Measurements from ENCODE around the gene TSHR. TPM values are rescaled to one million over a fixed set of nuclear protein-coding genes. Genes with fewer than 3 reads are reported as not detected.
"Not testable (repeated sequence)": the region's sequence is repeated elsewhere in the genome, so short reads cannot be mapped to it uniquely, and the experiment has no call there.

Gene TSHR
- total RNA-seq, 3 donors from 2014 or later: 0.60 TPM; not detected in 2

DNA sequence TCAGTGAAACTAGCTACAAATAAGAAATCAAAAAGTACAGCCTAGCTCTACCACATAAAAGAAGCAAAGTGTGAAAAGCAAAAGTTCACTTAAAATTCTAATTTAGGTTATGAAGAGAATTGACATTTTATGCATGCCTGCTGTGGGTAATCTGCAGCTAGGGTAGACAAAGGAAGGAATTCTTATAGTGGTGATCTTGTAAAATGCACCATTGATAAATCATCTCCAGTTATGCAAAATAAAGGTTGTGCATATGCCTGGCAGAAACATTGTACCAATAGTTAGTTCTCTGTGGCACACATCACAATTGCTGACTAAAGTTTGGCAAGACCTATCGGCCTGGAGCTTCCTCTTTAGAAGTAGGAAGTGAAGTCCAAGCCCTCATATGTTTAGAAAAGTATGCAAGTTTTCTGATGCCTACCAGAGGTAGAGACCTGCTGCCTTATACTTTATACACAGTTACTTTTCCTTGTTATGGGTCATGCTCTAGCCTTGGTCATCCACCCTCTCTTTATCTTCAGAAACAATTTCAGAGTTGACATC, 78.3 kb downstream of the TSHR start:
- H3K4me1 ChIP-seq (ENCODE audit: low read depth): no peaks in the 10 kb centered on the region
- no peak for ATAC-seq
- H3K36me3 ChIP-seq (ENCODE audit: low read depth): no peaks in the 10 kb centered on the region
- H3K4me3 ChIP-seq: no peak overlapping the region
- TF ChIP-seq, protein P1, sequence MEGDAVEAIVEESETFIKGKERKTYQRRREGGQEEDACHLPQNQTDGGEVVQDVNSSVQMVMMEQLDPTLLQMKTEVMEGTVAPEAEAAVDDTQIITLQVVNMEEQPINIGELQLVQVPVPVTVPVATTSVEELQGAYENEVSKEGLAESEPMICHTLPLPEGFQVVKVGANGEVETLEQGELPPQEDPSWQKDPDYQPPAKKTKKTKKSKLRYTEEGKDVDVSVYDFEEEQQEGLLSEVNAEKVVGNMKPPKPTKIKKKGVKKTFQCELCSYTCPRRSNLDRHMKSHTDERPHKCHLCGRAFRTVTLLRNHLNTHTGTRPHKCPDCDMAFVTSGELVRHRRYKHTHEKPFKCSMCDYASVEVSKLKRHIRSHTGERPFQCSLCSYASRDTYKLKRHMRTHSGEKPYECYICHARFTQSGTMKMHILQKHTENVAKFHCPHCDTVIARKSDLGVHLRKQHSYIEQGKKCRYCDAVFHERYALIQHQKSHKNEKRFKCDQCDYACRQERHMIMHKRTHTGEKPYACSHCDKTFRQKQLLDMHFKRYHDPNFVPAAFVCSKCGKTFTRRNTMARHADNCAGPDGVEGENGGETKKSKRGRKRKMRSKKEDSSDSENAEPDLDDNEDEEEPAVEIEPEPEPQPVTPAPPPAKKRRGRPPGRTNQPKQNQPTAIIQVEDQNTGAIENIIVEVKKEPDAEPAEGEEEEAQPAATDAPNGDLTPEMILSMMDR (IDR thresholded peaks at IDR 0.05): no peak
- intact Hi-C loops (cut with DNase I, micrococcal nuclease): no loop called here
- no peak for DNase-seq
- peaks cover 8% of the 10 kb centered on the region for H3K9me3 ChIP-seq

DNA sequence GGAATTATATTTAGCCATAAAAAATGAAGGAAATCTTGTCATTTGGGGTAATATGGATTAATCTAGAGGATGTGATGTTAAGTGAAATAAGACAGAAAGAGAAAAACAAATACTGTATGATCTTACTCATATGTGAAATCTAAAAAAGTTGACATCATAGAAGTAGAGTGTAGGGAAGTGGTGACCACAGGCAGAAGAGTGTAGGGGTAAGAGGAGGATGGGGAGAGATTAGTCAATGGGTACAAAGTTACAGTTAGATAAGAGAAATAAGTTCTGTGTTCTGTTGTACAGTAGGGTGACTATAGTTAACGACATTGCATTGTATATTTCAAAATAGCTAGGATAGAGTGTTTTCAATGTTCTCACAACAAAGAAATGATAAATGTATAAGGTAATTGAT, 87.0 kb downstream of the TSHR start:
- Histone ChIP-seq H3K9me3 (no peaks in the 10 kb centered on the region), H3K4me3 (no peak overlapping the region), H3K4me1 (ENCODE audit: low read depth) (no peaks in the 10 kb centered on the region), H3K36me3 (ENCODE audit: low read depth) (no peaks in the 10 kb centered on the region)
- ATAC-seq (no peak), DNase-seq (no peak)
- intact Hi-C loops (cut with DNase I, micrococcal nuclease): no loop called here
- TF ChIP-seq, protein P1 (IDR thresholded peaks at IDR 0.05): no peak

DNA sequence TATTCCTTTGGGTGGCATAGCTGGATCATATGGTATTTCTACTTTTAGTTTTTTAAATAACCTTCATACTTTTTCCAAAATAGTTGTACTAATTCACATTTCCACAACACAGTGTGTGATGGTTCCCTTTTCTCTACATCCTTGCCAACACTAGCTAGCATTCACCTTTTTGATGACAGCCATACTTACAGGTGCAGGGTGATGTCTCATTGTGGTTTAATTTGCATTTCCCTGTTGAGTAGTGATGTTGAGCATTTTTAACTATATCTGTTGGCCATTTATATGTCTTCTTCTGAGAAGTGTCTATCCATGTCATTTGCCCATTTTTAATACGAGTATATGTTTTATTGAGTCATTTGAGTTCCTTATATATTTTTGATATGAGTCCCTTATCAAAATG, 96.1 kb downstream of the TSHR start:
- H3K9me3 ChIP-seq: peaks cover 14% of the 10 kb centered on the region
- H3K4me3 ChIP-seq: no peak overlapping the region
- TF ChIP-seq, protein P1 (IDR thresholded peaks at IDR 0.05): no peak
- H3K4me1 ChIP-seq (ENCODE audit: low read depth): no peaks in the 10 kb centered on the region
- intact Hi-C loops (cut with DNase I, micrococcal nuclease): no loop called here
- ATAC-seq (no peak), DNase-seq (no peak)
- no peaks in the 10 kb centered on the region for H3K36me3 ChIP-seq (ENCODE audit: low read depth)

DNA sequence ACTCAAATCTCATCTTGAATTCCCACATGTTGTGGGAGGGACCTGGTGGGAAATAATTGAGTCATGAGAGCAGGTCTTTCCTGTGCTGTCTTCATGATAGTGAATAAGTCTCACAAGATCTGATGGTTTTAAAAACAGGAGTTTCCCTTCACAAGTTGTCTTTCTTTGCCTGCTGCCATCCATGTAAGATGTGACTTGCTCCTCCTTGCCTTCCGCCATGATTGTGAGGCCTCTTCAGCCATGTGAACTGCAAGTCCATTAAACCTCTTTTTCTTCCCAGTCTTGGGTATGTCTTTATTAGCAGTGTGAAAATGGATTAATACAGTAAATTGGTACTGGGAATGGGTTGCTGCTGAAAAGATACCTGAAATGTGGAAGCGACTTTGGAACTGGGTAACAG, 98.6 kb downstream of the TSHR start:
- intact Hi-C loops (cut with DNase I, micrococcal nuclease): not testable (repeated sequence)

DNA sequence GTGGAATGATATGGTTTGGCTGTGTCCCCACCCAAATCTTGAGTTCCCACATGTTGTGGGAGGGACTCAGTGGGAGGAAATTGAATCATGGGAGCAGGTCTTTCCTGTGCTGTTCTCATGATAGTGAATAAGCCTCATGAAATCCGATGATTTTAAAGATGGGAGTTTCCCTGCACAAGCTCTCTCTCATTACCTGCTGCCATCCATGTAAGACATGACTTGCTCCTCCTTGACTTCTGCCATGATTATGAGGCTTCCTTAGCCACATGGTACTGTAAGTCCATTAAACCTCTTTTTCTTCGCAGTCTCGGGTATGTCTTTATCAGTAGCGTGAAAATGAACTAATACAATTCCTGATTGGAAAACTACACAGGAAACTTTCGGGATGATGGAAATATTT, 100.5 kb downstream of the TSHR start:
- DNase-seq (no peak), ATAC-seq (no peak)
- TF ChIP-seq, protein P1 (IDR thresholded peaks at IDR 0.05): no peak
- no peaks in the 10 kb centered on the region for H3K36me3 ChIP-seq (ENCODE audit: low read depth)
- peaks cover 14% of the 10 kb centered on the region for H3K9me3 ChIP-seq
- no peak overlapping the region for H3K4me3 ChIP-seq
- intact Hi-C loops (cut with DNase I, micrococcal nuclease): no loop called here
- H3K4me1 ChIP-seq (ENCODE audit: low read depth): no peaks in the 10 kb centered on the region

More for the DNA sequence above, 98.6 kb downstream of the TSHR start:
- not testable (repeated sequence) for ATAC-seq; H3K4me3 ChIP-seq; H3K4me1 ChIP-seq (ENCODE audit: low read depth); H3K36me3 ChIP-seq (ENCODE audit: low read depth); DNase-seq
- peaks cover 14% of the 10 kb centered on the region for H3K9me3 ChIP-seq

DNA sequence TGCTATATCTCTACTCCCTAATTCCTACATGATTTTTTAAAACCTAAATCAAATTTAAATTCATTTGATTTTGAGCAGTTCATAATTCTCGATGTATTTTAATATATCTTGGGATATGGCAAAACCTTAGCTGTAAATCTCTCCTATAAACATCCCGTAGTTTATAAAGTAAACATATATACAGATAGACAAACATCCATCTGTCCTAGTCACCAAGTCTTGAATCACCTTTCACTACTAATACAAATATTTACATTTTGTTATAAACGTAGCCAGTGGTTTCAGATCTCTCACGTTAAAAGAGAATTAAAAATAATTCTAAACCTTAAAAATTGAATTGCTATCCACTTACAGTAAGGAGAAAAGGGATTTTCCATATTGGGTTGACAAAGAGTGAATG, 107.0 kb downstream of the TSHR start:
- H3K9me3 ChIP-seq: no peaks in the 10 kb centered on the region
- no peaks in the 10 kb centered on the region for H3K36me3 ChIP-seq (ENCODE audit: low read depth)
- TF ChIP-seq, protein P1 (IDR thresholded peaks at IDR 0.05): no peak
- ATAC-seq (no peak), DNase-seq (no peak)
- no peak overlapping the region for H3K4me3 ChIP-seq
- no peaks in the 10 kb centered on the region for H3K4me1 ChIP-seq (ENCODE audit: low read depth)
- intact Hi-C loops (cut with DNase I, micrococcal nuclease): no loop called here

Data from mucosa of descending colon (tissue), 3 donors.